ENCODE data around the gene ERN1.

Gene ERN1

DNA sequence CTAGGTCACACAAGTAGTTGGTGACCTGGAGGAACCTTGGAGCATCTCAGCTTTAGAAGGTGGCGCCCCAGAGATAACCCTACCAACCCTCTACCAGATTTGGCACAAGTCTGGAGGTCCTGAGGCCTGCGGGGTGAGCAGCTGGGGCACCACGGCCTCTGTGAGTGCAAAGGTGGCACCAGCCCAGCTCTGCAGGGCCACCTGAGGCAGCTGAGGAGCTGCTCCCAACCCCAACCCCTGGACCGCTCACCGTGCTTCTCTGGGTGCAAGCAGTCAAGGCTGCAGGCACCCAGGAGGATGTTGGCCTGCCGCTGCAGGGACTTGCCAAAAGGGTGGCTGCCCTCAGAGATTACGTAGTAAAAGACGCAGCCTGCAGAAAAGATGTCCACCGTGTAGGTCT lies 81.1 kb downstream of the ERN1 start:
- TF ChIP-seq, protein P1, sequence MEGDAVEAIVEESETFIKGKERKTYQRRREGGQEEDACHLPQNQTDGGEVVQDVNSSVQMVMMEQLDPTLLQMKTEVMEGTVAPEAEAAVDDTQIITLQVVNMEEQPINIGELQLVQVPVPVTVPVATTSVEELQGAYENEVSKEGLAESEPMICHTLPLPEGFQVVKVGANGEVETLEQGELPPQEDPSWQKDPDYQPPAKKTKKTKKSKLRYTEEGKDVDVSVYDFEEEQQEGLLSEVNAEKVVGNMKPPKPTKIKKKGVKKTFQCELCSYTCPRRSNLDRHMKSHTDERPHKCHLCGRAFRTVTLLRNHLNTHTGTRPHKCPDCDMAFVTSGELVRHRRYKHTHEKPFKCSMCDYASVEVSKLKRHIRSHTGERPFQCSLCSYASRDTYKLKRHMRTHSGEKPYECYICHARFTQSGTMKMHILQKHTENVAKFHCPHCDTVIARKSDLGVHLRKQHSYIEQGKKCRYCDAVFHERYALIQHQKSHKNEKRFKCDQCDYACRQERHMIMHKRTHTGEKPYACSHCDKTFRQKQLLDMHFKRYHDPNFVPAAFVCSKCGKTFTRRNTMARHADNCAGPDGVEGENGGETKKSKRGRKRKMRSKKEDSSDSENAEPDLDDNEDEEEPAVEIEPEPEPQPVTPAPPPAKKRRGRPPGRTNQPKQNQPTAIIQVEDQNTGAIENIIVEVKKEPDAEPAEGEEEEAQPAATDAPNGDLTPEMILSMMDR (IDR thresholded peaks at IDR 0.05; ENCODE audit: unreplicated experiment in 3 of 3), result no peak
- Mint-ChIP-seq H3K36me3 (ENCODE audit: low read depth) (peaks cover 45% of the 10 kb centered on the region), H3K27me3 (ENCODE audit: low read depth) (no peaks in the 10 kb centered on the region), H3K4me1 (no peaks in the 10 kb centered on the region), H3K4me3 (no peak overlapping the region), H3K9me3 (no peaks in the 10 kb centered on the region), H3K27ac (no peak overlapping the region)

DNA sequence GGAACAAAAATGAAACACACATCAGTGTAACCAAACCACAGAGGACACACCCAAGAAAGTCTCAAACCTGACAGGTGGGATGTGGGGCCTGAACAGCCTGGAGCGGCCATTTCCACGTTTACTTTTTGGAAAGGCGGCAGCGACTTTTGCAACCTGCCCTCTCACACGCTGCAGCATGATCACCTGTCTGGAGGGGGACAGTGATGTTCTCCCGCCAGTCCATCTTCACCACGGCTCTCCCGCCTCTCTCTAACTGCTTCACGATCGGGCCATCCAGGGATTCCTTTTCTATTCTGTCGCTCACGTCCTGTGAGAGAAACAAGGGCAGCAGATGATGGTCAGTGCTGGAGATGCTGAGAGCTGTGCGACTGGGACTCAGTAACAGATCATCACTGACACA lies 84.8 kb downstream of the ERN1 start:
- H3K27me3 Mint-ChIP-seq (ENCODE audit: low read depth), result peaks cover 4% of the 10 kb centered on the region

DNA sequence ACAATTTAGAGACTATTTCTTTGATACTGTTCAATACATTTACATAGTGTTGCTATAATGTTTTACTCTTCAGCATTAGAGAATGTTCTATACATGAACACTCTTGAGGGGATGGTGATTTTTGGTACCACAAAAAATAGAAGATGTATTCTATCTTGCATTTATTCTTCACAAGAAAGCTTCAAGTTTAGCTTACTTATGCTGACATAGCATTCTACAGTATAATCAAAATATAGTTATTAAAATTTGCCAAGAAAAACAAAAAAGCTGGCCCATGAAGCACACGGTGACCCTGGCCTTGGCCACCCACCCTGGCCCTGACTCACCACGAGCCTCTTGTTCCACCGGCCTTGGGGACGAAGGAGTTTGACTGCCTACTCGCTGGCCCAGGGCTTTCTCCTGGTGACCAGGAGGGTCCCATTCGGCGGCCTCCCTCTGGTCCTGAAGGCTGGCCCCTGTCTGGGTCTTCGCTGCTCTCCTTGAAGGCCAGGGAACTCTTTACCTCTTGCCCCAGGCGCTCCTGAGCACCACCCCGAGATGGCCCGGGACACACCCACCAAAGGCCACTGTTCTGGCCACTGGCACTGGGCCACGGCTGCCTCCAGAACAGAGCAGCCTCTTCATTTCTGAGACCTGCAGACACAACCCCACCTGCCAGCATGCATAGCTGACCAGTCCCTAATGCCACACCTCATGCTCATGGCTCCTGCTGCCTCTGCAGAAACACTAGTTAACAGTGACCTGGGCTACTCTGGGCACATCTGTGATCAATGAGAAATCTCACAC lies 87.1 kb downstream of the ERN1 start:
- TF ChIP-seq, protein P1 (IDR thresholded peaks at IDR 0.05; ENCODE audit: unreplicated experiment in 3 of 3), result no peak
- H3K27ac Mint-ChIP-seq, result peak overlapping the region; percentile 74 to 81 (median 81)
- H3K4me3 Mint-ChIP-seq, result no peak overlapping the region
- H3K4me1 Mint-ChIP-seq, result peaks cover 18% of the 10 kb centered on the region
- peaks cover 36% of the 10 kb centered on the region for H3K36me3 Mint-ChIP-seq (ENCODE audit: low read depth)
- no peaks in the 10 kb centered on the region for H3K9me3 Mint-ChIP-seq
- peaks cover 4% of the 10 kb centered on the region for H3K27me3 Mint-ChIP-seq (ENCODE audit: low read depth)

More for the DNA sequence above, 84.8 kb downstream of the ERN1 start:
- Mint-ChIP-seq H3K27ac (no peak overlapping the region), H3K36me3 (ENCODE audit: low read depth) (peaks cover 40% of the 10 kb centered on the region), H3K9me3 (no peaks in the 10 kb centered on the region), H3K4me1 (peaks cover 12% of the 10 kb centered on the region), H3K4me3 (no peak overlapping the region)
- TF ChIP-seq, protein P1 (IDR thresholded peaks at IDR 0.05; ENCODE audit: unreplicated experiment in 3 of 3), result no peak

DNA sequence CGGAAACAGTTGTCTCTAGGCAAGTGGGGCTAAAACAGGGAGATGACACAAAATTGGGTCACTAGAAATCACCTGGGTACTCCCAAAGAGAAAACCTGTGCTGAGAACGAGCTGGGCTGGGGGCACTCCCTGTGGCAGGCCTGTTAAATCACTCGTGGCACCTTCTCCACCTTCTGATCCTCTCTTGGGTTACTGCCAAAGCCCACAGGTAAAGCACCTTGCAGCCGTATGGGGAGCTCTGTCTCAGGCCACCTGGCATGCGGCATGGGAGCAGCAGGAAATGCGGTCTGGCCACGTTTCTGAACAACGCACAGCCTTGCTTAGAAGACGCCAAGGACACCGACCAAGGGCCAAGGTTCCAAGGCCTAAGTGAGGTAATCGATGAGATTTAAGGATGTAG lies 88.0 kb downstream of the ERN1 start:
- Mint-ChIP-seq H3K4me3 (no peak overlapping the region), H3K36me3 (ENCODE audit: low read depth) (peaks cover 40% of the 10 kb centered on the region), H3K9me3 (no peaks in the 10 kb centered on the region), H3K27me3 (ENCODE audit: low read depth) (peaks cover 4% of the 10 kb centered on the region), H3K27ac (peak overlapping the region in 2 of 3 experiments; percentile 62 to 80), H3K4me1 (peaks cover 18% of the 10 kb centered on the region)
- TF ChIP-seq, protein P1 (IDR thresholded peaks at IDR 0.05; ENCODE audit: unreplicated experiment in 3 of 3), result no peak

DNA sequence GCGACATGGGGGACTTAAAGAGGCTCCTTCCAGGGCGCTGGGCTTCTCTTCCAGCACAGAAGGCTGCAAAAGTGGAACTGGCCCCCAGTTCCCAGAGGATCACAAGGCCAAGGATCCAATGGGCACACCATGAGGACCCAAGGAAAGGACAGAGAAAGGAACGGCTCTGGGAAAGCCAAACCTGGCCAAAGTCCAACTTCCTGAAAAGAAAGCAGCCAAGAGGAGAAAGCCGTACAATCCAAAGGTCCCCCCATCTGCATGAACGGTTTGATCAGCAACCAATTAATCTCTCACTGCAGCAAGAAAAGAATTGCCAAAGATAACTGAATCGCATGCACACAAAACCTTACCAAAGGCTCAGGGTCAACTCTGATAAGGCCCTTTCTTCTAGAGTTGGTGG lies 89.7 kb downstream of the ERN1 start:
- H3K27me3 Mint-ChIP-seq (ENCODE audit: low read depth), result peaks cover 4% of the 10 kb centered on the region
- no peaks in the 10 kb centered on the region for H3K9me3 Mint-ChIP-seq
- H3K4me3 Mint-ChIP-seq, result no peak overlapping the region
- H3K36me3 Mint-ChIP-seq (ENCODE audit: low read depth), result peaks cover 31% of the 10 kb centered on the region
- peak overlapping the region; percentile 31 to 50 (median 37) for H3K27ac Mint-ChIP-seq
- peaks cover 18% of the 10 kb centered on the region for H3K4me1 Mint-ChIP-seq
- TF ChIP-seq, protein P1 (IDR thresholded peaks at IDR 0.05; ENCODE audit: unreplicated experiment in 3 of 3), result no peak

DNA sequence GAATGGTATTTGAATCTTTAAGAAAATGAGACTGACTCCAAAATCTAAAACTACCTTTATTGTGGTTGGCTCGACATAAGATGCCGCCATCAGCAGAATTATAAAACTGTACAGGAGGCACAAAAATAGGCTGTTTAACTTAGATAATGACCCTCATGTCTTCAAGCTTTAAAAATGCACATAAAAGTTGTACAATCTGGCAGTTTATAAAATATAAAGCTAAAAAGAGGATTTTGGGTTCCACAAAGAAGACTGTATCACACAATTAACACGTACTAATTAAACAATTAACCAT lies 90.9 kb downstream of the ERN1 start:
- H3K4me3 Mint-ChIP-seq, result no peak overlapping the region
- peaks cover 18% of the 10 kb centered on the region for H3K4me1 Mint-ChIP-seq
- peaks cover 4% of the 10 kb centered on the region for H3K27me3 Mint-ChIP-seq (ENCODE audit: low read depth)
- TF ChIP-seq, protein P1 (IDR thresholded peaks at IDR 0.05; ENCODE audit: unreplicated experiment in 3 of 3), result no peak
- peak overlapping the region in 2 of 3 experiments; percentile 72 to 81 for H3K27ac Mint-ChIP-seq
- no peaks in the 10 kb centered on the region for H3K9me3 Mint-ChIP-seq
- H3K36me3 Mint-ChIP-seq (ENCODE audit: low read depth), result peaks cover 24% of the 10 kb centered on the region

Measured in nephron (organoid).